Thyroid gland (tissue), 4 donors: ENCODE measurements around the gene MCF2L. TPM values are rescaled to one million over a fixed set of nuclear protein-coding genes. Genes with fewer than 3 reads are reported as not detected.

Experiments used
- DNase-seq, 2 donors: peaks; one replicate each; pipeline ENCODE4 v3.0.0-alpha.2; 2019
- H3K27ac ChIP-seq, 3 donors: fragments of 200-600 bp; sonication (generic); 1 replicate in 2 of 3; 2 replicates in 1 of 3; pipeline ENCODE4 v1.5.1; 2016 to 2019; ENCODE audit warnings: mild to moderate bottlenecking in 1 of 3, moderate library complexity in 1 of 3
- H3K27me3 ChIP-seq: fragments of 200-600 bp; sonication (generic); one replicate; pipeline ENCODE4 v1.5.1; 2019
- H3K36me3 ChIP-seq, 2 donors: fragments of 200-600 bp; sonication (generic); one replicate each; pipeline ENCODE4 v1.5.1; 2016 to 2019
- H3K4me1 ChIP-seq, 2 donors: fragments of 200-600 bp; sonication (generic); one replicate each; pipeline ENCODE4 v1.5.1; 2017 to 2019
- H3K4me3 ChIP-seq, 3 donors: fragments of 200-600 bp; sonication (generic); replicated peaks in 1 of 3; 1 replicate in 2 of 3; 2 replicates in 1 of 3; pipeline ENCODE4 v1.5.1; 2016; ENCODE audit warnings: mild to moderate bottlenecking in 1 of 3
- H3K9me3 ChIP-seq: fragments of 200-600 bp; sonication (generic); one replicate; pipeline ENCODE4 v1.5.1; 2017
- POLR2A ChIP-seq, 2 donors: fragments of 450-650 bp; IDR thresholded peaks; one replicate each; pipeline ENCODE4 v1.6.1; 2017; ENCODE audit warnings: antibody characterized with exemption in 2 of 2, mild to moderate bottlenecking in 2 of 2, moderate library complexity in 1 of 2
- WGBS, 2 donors: methylation state at CpG; one replicate each; pipeline ENCODE4 v1.1.5; 2017; 5-methylcytosine and 5-hydroxymethylcytosine counted together
- intact Hi-C: fragments of 100-400 bp; cut with DNase I; formaldehyde crosslinking; loops from one replicate; pipeline ENCODE4 v1.15.1; 2023
- total RNA-seq, 4 donors: library from RNA; depleted of rRNA; stranded (reverse); fragments of >200 nt; gene quantifications; one replicate each; pipeline ENCODE4 v1.2.3, GENCODE V29; 2016
- TF ChIP-seq, protein P1 (sequence below), 6 experiments: fragments of 200-600 bp in 3 of 6; fragments of 450-650 bp in 3 of 6; sonication (generic) in 3 of 6; IDR thresholded peaks; one replicate each; pipeline ENCODE4 v1.5.1; 2016 to 2019; ENCODE audit warnings: antibody characterized with exemption in 6 of 6, mild to moderate bottlenecking in 2 of 6, inconsistent platforms in 1 of 6, moderate library complexity in 1 of 6

Gene MCF2L
- total RNA-seq, 4 donors from 2014 or later, result 35.6 to 83.4 (median 43.6) TPM

DNA sequence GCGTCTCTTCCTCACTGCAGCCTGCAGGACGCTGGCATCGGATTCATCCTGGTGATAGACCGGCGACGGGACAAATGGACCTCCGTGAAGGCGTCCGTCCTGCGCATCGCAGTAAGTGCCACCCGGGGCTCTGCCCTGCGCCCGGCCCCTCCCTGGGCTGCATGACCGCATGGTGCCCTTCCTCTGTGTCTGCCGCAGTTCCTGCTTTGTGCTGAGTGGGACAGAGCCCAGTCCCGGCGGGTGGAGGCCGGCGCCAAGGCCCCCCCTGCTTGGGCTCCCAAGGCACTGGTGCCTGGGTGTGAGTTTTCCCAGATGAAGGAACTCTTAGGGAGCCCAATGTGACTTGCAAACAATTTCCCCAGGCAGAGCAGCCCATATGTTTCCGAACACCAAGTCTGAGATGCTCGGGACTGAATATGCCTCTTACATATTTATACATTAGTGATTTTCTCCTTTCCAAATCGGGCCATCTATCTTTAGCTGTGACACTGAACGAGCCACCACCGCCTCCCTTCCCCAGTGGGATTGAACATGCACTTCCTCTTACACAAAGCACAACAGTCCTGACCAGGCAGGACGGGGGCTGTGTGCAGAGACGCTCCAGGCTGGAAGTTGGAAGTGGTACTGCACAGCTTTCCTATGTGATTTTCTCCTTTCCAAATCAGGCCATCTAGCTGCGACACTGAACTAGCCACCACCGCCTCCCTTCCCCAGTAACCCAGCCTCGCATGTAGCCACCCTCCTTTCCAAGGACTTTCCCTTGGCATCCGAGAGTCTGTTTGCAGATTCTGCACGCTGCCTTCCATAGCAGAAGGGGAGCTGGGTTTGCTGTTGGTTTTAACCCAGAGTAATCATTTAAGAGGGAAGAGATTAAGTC, 76.5 kb downstream of the MCF2L start:
- no peaks in the 10 kb centered on the region for H3K9me3 ChIP-seq
- 79 to 82% methylated on average over 26 to 30 of the region's 32 CpGs for WGBS, 2 donors
- H3K27ac ChIP-seq, result no peak overlapping the region
- peaks cover 4 to 9% of the 10 kb centered on the region in 2 donors for H3K36me3 ChIP-seq
- no peaks in the 10 kb centered on the region for H3K4me1 ChIP-seq
- DNase-seq, result no peak
- H3K27me3 ChIP-seq, result no peaks in the 10 kb centered on the region
- H3K4me3 ChIP-seq, result no peak overlapping the region
- TF ChIP-seq, protein P1, sequence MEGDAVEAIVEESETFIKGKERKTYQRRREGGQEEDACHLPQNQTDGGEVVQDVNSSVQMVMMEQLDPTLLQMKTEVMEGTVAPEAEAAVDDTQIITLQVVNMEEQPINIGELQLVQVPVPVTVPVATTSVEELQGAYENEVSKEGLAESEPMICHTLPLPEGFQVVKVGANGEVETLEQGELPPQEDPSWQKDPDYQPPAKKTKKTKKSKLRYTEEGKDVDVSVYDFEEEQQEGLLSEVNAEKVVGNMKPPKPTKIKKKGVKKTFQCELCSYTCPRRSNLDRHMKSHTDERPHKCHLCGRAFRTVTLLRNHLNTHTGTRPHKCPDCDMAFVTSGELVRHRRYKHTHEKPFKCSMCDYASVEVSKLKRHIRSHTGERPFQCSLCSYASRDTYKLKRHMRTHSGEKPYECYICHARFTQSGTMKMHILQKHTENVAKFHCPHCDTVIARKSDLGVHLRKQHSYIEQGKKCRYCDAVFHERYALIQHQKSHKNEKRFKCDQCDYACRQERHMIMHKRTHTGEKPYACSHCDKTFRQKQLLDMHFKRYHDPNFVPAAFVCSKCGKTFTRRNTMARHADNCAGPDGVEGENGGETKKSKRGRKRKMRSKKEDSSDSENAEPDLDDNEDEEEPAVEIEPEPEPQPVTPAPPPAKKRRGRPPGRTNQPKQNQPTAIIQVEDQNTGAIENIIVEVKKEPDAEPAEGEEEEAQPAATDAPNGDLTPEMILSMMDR (IDR thresholded peaks at IDR 0.05), result no peak
- intact Hi-C loops, result no loop called here

- Histone ChIP-seq H3K4me1 (no peaks in the 10 kb centered on the region), H3K4me3 (no peak overlapping the region), H3K9me3 (no peaks in the 10 kb centered on the region), H3K27me3 (no peaks in the 10 kb centered on the region), H3K27ac (no peak overlapping the region), H3K36me3 (peaks cover 4 to 9% of the 10 kb centered on the region in 2 donors)
- WGBS, 2 donors, result 93 to 94% methylated on average over 30 of the region's 30 CpGs
- TF ChIP-seq, protein P1 (IDR thresholded peaks at IDR 0.05), result no peak
- no peak for TF ChIP-seq POLR2A (IDR thresholded peaks at IDR 0.05)
- intact Hi-C loops, result no loop called here
- no peak for DNase-seq
These were observed 77.3 kb downstream of the MCF2L start for GRCh38 chr13:113046128-113046882.

DNA sequence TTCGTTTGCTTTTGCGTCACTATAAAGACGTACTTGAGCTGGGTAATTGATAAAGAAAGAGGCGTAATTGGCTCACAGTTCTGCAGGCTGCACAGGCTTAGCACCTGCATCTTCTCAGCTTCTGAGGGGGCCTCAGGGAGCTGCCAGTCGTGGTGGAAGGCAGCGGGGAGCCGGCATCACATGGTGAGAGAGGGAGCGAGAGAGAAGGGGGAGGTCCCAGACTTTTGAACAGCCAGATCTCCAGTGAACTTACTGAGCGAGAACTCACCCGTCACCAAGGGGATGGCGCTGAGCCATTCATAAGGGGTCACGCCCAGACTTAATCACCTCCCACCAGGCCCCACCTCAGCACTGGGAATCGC, 77.8 kb downstream of the MCF2L start:
- H3K27me3 ChIP-seq, result no peaks in the 10 kb centered on the region
- intact Hi-C loops, result no loop called here
- H3K36me3 ChIP-seq, result peaks cover 4 to 9% of the 10 kb centered on the region in 2 donors
- no peak for TF ChIP-seq POLR2A (IDR thresholded peaks at IDR 0.05)
- TF ChIP-seq, protein P1 (IDR thresholded peaks at IDR 0.05), result no peak
- H3K27ac ChIP-seq, result no peak overlapping the region
- no peak overlapping the region for H3K4me3 ChIP-seq
- H3K9me3 ChIP-seq, result no peaks in the 10 kb centered on the region
- DNase-seq, result no peak
- WGBS, 2 donors, result 88 to 90% methylated on average over 13 of the region's 13 CpGs
- no peaks in the 10 kb centered on the region for H3K4me1 ChIP-seq

DNA sequence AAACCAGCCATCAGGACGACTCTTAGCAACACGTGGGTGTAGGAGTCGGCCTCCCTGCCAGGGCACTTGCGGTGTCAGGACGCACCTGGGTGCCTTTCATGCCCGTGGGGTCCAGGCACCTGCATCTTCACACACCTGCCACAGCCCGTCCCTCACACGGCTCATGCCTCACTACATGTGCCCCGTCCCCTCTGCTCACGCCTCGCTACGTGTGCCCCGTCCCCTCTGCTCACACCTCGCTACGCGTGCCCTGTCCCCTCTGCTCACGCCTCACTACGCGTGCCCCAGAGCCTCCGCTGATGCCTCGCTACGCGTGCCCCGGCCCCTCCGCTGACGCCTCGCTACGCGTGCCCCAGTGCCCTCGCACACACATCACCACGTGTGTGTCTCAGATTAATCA, 78.6 kb downstream of the MCF2L start:
- Histone ChIP-seq H3K27ac (no peak overlapping the region), H3K4me3 (no peak overlapping the region), H3K36me3 (peaks cover 4 to 9% of the 10 kb centered on the region in 2 donors), H3K27me3 (no peaks in the 10 kb centered on the region), H3K9me3 (no peaks in the 10 kb centered on the region), H3K4me1 (no peaks in the 10 kb centered on the region)
- WGBS, 2 donors, result 93 to 95% methylated on average over 31 of the region's 31 CpGs
- TF ChIP-seq, protein P1 (IDR thresholded peaks at IDR 0.05), result no peak
- TF ChIP-seq POLR2A (IDR thresholded peaks at IDR 0.05), result no peak
- intact Hi-C loops, result no loop called here
- DNase-seq, result no peak

DNA sequence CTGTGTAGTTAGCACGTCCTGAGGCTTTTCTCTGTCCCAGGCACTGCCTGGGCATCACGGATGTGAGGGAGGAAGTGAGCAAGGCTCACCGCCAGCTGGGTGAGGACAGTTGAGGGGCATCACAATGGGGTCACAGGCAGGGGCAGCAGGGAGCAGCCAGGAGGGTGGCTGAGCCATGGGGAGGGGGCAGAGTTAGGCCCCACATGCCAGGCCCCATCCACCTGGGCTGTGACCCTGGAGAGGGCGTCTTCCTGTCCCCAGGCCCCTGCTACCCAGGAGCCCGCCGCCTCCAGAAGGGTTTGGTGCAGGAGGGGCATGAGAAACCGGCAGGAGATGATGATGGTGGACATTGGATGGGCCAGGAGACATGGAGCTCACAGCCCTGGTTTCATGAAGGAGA, 79.8 kb downstream of the MCF2L start:
- no peak for DNase-seq
- intact Hi-C loops, result no loop called here
- TF ChIP-seq POLR2A (IDR thresholded peaks at IDR 0.05), result no peak
- TF ChIP-seq, protein P1 (IDR thresholded peaks at IDR 0.05), result no peak
- H3K36me3 ChIP-seq, result peaks cover 4 to 9% of the 10 kb centered on the region in 2 donors
- no peak overlapping the region for H3K27ac ChIP-seq
- H3K9me3 ChIP-seq, result no peaks in the 10 kb centered on the region
- no peaks in the 10 kb centered on the region for H3K27me3 ChIP-seq
- H3K4me1 ChIP-seq, result no peaks in the 10 kb centered on the region
- WGBS, 2 donors, result 80 to 86% methylated on average over 7 of the region's 7 CpGs
- no peak overlapping the region for H3K4me3 ChIP-seq
